Smooth muscle cell (in vitro differentiated cells): ENCODE results near the gene PDCL3. TPM values are rescaled to one million over a fixed set of nuclear protein-coding genes. Genes with fewer than 3 reads are reported as not detected.

Experiments used
- DNase-seq: peaks from one replicate; lab custom pipeline; 2025; ENCODE audit not compliant: unreplicated experiment; lab: John Stamatoyannopoulos, UW
- H2AFZ ChIP-seq: fragments of 200-600 bp; sonication (generic); 2 replicates; pipeline ENCODE4 v1.6.0; 2016; ENCODE audit warnings: antibody characterized with exemption, low read depth, mild to moderate bottlenecking
- H3F3A ChIP-seq: fragments of 200-600 bp; sonication (generic); 2 replicates; pipeline ENCODE4 v1.6.0; 2017; ENCODE audit warnings: antibody characterized with exemption, low read depth
- H3K27ac ChIP-seq: fragments of 200-600 bp; sonication (generic); 2 replicates; pipeline ENCODE4 v1.5.1; 2016; ENCODE audit warnings: low read depth, mild to moderate bottlenecking
- H3K27me3 ChIP-seq: fragments of 200-600 bp; sonication (generic); 2 replicates; pipeline ENCODE4 v1.6.1; 2016; ENCODE audit warnings: low read depth, mild to moderate bottlenecking
- H3K36me3 ChIP-seq: fragments of 200-600 bp; sonication (generic); 2 replicates; pipeline ENCODE4 v1.5.1; 2016; ENCODE audit warnings: low read depth
- H3K4me1 ChIP-seq: fragments of 200-600 bp; sonication (generic); 2 replicates; pipeline ENCODE4 v1.5.1; 2016; ENCODE audit warnings: low read depth
- H3K4me2 ChIP-seq: fragments of 200-600 bp; sonication (generic); 2 replicates; pipeline ENCODE4 v1.6.0; 2016; ENCODE audit warnings: mild to moderate bottlenecking
- H3K4me3 ChIP-seq: fragments of 200-600 bp; sonication (generic); 2 replicates; pipeline ENCODE4 v1.5.1; 2016; ENCODE audit warnings: mild to moderate bottlenecking
- H3K79me2 ChIP-seq: fragments of 200-600 bp; sonication (generic); 2 replicates; pipeline ENCODE4 v1.6.0; 2016; ENCODE audit warnings: low read depth, mild to moderate bottlenecking
- H3K9ac ChIP-seq: fragments of 200-600 bp; sonication (generic); 2 replicates; pipeline ENCODE4 v1.6.0; 2016; ENCODE audit warnings: low read depth
- H3K9me3 ChIP-seq: fragments of 200-600 bp; sonication (generic); replicated peaks from 2 replicates; pipeline ENCODE4 v1.5.1; 2016; ENCODE audit warnings: low read depth
- H4K20me1 ChIP-seq: fragments of 200-600 bp; sonication (generic); 2 replicates; pipeline ENCODE4 v1.6.0; 2016; ENCODE audit warnings: low read depth
- WGBS: methylation state at CpG from one replicate; pipeline ENCODE4 v1.1.7; 2016; ENCODE audit warnings: low lambda C conversion rate; 5-methylcytosine and 5-hydroxymethylcytosine counted together
- polyA plus RNA-seq: library from polyadenylated mRNA; unstranded; fragments of >200 nt; fragmentation: Nextera tagmentation; extraction: Ambion mirVana; gene quantifications from 2 replicates; pipeline ENCODE4 v1.2.1, GENCODE V29; 2016
- small RNA-seq: library from RNA; depleted of rRNA; stranded (forward); fragments of <200 nt; gene quantifications from one replicate; pipeline ENCODE3, GENCODE V24; 2014
- total RNA-seq: library from RNA; depleted of rRNA; stranded (reverse); fragments of >200 nt; gene quantifications from 2 replicates; pipeline ENCODE4 v1.2.3, GENCODE V29; 2014
- TF ChIP-seq, protein P1 (sequence below): fragments of 200-600 bp; sonication (generic); IDR thresholded peaks from 2 replicates; pipeline ENCODE4 v1.5.1; 2017; ENCODE audit warnings: borderline replicate concordance, mild to moderate bottlenecking, antibody characterized with exemption; ENCODE audit not compliant: insufficient read depth, poor library complexity, severe bottlenecking

PDCL3 gene
- total and polyA plus RNA-seq, 2 experiments from 2014 or later: 12.6 to 15.4 TPM

DNA sequence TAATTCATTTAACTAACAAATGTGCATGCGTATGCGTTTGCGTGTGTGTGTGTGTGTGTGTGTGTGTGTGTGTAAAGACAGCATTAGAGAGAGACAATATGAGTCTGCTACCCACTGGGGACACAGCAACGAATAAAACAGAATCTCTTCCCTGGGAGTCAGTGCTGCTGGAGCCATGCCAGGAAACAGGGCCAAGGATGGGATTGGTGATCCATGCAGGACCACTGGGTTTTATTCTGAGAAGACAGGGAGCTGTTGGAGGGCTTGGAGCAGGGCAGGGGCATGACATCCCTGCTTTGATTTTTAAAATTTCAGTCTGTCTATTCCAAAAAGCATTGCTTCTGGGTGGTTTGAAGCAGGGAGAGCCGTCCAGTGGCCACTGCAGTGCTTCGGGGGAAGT is 62.9 kb downstream of the PDCL3 start:
- TF ChIP-seq, protein P1, sequence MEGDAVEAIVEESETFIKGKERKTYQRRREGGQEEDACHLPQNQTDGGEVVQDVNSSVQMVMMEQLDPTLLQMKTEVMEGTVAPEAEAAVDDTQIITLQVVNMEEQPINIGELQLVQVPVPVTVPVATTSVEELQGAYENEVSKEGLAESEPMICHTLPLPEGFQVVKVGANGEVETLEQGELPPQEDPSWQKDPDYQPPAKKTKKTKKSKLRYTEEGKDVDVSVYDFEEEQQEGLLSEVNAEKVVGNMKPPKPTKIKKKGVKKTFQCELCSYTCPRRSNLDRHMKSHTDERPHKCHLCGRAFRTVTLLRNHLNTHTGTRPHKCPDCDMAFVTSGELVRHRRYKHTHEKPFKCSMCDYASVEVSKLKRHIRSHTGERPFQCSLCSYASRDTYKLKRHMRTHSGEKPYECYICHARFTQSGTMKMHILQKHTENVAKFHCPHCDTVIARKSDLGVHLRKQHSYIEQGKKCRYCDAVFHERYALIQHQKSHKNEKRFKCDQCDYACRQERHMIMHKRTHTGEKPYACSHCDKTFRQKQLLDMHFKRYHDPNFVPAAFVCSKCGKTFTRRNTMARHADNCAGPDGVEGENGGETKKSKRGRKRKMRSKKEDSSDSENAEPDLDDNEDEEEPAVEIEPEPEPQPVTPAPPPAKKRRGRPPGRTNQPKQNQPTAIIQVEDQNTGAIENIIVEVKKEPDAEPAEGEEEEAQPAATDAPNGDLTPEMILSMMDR: no peak
- WGBS: 78% methylated on average over 6 of the region's 6 CpGs
- Histone ChIP-seq H3F3A (no peaks in the 10 kb centered on the region), H3K27ac (no peak overlapping the region), H4K20me1 (no peaks in the 10 kb centered on the region), H2AFZ (no peak overlapping the region), H3K4me2 (no peak overlapping the region), H3K4me3 (no peak overlapping the region), H3K9me3 (no peaks in the 10 kb centered on the region), H3K9ac (no peak overlapping the region), H3K4me1 (no peaks in the 10 kb centered on the region), H3K36me3 (no peaks in the 10 kb centered on the region), H3K79me2 (no peaks in the 10 kb centered on the region), H3K27me3 (peaks cover 12% of the 10 kb centered on the region)
- DNase-seq: no peak

Small RNA genes within 50 kb of the gene (small RNA-seq; reads per million reads assigned to genes)
- not detected for gene HMGN2P22

Other genes with a start within 250 kb of the PDCL3 start
- 1.3 and 1.4 TPM in 2 replicates for gene LONRF2, start 240.5 kb upstream of the PDCL3 start, total RNA-seq
- 0.06 and 0.34 TPM in 2 replicates for gene LONRF2, start 240.5 kb upstream of the PDCL3 start, polyA plus RNA-seq
- 9.5 and 11.2 TPM in 2 replicates for gene CHST10, start 145.3 kb upstream of the PDCL3 start, total RNA-seq
- gene CHST10, start 145.3 kb upstream of the PDCL3 start, polyA plus RNA-seq: 5.4 and 8.9 TPM in 2 replicates
- not detected in 2 replicates for gene NMS, start 92.5 kb upstream of the PDCL3 start, total RNA-seq
- not detected in 2 replicates for gene NMS, start 92.5 kb upstream of the PDCL3 start, polyA plus RNA-seq